ENCODE measurements around the gene ZHX3. TPM values are rescaled to one million over a fixed set of nuclear protein-coding genes. Genes with fewer than 3 reads are reported as not detected.

Gene ZHX3
- total RNA-seq, 1 experiment from 2014 or later: 24.6 TPM

DNA sequence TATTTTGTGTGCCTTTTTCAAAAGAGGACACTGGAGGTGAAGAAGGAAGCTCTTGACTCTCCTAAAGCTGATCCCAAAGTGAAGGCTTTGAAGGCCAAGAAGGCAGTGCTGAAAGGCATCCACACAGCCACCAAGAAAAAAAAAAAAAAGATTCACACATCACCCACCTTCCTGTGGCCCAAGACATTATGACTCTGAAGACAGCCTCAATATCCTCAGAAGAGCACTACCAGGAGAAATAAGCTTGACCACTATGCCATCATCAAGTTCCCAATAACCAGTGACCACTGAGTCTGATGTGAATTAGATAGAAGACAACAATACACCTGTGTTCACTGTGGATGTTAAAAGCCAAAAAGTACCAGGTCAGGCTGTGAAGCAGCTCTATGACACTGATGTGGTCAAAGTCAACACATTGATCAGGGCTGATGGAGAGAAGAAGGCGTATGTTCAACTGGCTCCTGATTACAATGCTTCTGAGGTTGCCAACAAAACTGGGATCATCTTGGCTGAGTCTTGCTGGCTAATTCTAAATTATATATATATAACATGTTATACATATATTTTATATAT, 120.8 kb downstream of the ZHX3 start:
- Mint-ChIP-seq H3K4me3 (ENCODE audit: unreplicated experiment) (no peak overlapping the region), H3K4me1 (ENCODE audit: low read depth, unreplicated experiment) (no peaks in the 10 kb centered on the region), H3K36me3 (ENCODE audit: insufficient read depth, unreplicated experiment) (no peaks in the 10 kb centered on the region), H3K27me3 (ENCODE audit: insufficient read depth, unreplicated experiment) (no peaks in the 10 kb centered on the region), H3K9me3 (ENCODE audit: unreplicated experiment) (peaks cover 43% of the 10 kb centered on the region), H3K27ac (ENCODE audit: unreplicated experiment) (no peak overlapping the region)
- H3K9me3 ChIP-seq: peaks cover 18% of the 10 kb centered on the region
- DNase-seq: no peak
- ChIA-PET POLR2A (no interaction called here), CTCF (interaction anchor here (0.7 kb wide), 2 partner anchors 144 to 271 kb away, joined by 5 to 7 read pairs; partner anchors contain the start of gene LPIN3)
- H3K4me1 ChIP-seq: no peaks in the 10 kb centered on the region
- H3K27me3 ChIP-seq (replicated peaks; ENCODE audit: control insufficient read depth, insufficient read depth, low read length): no peaks in the 10 kb centered on the region
- BruUV-seq (replicated peaks): no TSS peak
- H3K36me3 ChIP-seq (ENCODE audit: control insufficient read depth, insufficient read depth, low read length): no peaks in the 10 kb centered on the region
- intact Hi-C loops (cut with micrococcal nuclease; ENCODE audit: unreplicated experiment): no loop called here
- TF ChIP-seq, protein P1, sequence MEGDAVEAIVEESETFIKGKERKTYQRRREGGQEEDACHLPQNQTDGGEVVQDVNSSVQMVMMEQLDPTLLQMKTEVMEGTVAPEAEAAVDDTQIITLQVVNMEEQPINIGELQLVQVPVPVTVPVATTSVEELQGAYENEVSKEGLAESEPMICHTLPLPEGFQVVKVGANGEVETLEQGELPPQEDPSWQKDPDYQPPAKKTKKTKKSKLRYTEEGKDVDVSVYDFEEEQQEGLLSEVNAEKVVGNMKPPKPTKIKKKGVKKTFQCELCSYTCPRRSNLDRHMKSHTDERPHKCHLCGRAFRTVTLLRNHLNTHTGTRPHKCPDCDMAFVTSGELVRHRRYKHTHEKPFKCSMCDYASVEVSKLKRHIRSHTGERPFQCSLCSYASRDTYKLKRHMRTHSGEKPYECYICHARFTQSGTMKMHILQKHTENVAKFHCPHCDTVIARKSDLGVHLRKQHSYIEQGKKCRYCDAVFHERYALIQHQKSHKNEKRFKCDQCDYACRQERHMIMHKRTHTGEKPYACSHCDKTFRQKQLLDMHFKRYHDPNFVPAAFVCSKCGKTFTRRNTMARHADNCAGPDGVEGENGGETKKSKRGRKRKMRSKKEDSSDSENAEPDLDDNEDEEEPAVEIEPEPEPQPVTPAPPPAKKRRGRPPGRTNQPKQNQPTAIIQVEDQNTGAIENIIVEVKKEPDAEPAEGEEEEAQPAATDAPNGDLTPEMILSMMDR (IDR thresholded peaks at IDR 0.05; ENCODE audit: insufficient read depth in 1 of 2, low read depth in 1 of 2, low read length in 1 of 2, severe bottlenecking in 1 of 2, unreplicated experiment in 1 of 2): no peak
- no peak overlapping the region for H3K4me3 ChIP-seq (ENCODE audit: low read depth, low read length)

DNA sequence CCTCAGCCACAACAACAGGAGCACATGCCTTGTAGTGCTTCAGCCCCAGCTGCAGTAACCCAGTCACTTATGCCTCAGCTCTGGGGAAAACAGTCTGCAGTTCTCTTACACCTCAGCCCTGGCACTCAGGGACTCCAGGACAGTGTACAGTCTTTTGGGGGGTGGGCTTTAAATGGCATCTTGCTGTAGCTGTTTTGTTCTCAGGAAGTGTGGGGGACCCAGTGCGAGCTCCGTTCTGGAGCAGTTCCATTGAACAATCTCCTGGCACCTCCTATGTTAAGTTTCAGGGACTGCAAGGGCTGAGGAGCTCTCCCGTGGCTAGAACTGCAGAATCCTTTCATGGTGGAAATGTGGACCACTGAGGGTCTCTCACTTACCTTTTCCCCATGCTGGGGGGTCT, 125.0 kb downstream of the ZHX3 start:
- H3K27me3 Mint-ChIP-seq (ENCODE audit: insufficient read depth, unreplicated experiment): no peaks in the 10 kb centered on the region
- intact Hi-C loops (cut with micrococcal nuclease; ENCODE audit: unreplicated experiment): no loop called here
- no peaks in the 10 kb centered on the region for H3K36me3 ChIP-seq (ENCODE audit: control insufficient read depth, insufficient read depth, low read length)
- H3K9me3 ChIP-seq: peaks cover 7% of the 10 kb centered on the region
- CTCF ChIA-PET: interaction anchor here (1.2 kb wide), 1 partner anchor 20 kb away, joined by 8 read pairs; no protein-coding TSS in a partner anchor
- H3K27me3 ChIP-seq (replicated peaks; ENCODE audit: control insufficient read depth, insufficient read depth, low read length): no peaks in the 10 kb centered on the region
- BruUV-seq (replicated peaks): no TSS peak
- no peak overlapping the region for H3K27ac Mint-ChIP-seq (ENCODE audit: unreplicated experiment)
- no peaks in the 10 kb centered on the region for H3K36me3 Mint-ChIP-seq (ENCODE audit: insufficient read depth, unreplicated experiment)
- H3K4me1 ChIP-seq: no peaks in the 10 kb centered on the region
- H3K4me3 Mint-ChIP-seq (ENCODE audit: unreplicated experiment): no peak overlapping the region
- H3K9me3 Mint-ChIP-seq (ENCODE audit: unreplicated experiment): peaks cover 53% of the 10 kb centered on the region
- POLR2A ChIA-PET: no interaction called here
- TF ChIP-seq, protein P1 (IDR thresholded peaks at IDR 0.05; ENCODE audit: insufficient read depth in 1 of 2, low read depth in 1 of 2, low read length in 1 of 2, severe bottlenecking in 1 of 2, unreplicated experiment in 1 of 2): no peak
- DNase-seq: no peak
- H3K4me1 Mint-ChIP-seq (ENCODE audit: low read depth, unreplicated experiment): no peaks in the 10 kb centered on the region
- no peak overlapping the region for H3K4me3 ChIP-seq (ENCODE audit: low read depth, low read length)

DNA sequence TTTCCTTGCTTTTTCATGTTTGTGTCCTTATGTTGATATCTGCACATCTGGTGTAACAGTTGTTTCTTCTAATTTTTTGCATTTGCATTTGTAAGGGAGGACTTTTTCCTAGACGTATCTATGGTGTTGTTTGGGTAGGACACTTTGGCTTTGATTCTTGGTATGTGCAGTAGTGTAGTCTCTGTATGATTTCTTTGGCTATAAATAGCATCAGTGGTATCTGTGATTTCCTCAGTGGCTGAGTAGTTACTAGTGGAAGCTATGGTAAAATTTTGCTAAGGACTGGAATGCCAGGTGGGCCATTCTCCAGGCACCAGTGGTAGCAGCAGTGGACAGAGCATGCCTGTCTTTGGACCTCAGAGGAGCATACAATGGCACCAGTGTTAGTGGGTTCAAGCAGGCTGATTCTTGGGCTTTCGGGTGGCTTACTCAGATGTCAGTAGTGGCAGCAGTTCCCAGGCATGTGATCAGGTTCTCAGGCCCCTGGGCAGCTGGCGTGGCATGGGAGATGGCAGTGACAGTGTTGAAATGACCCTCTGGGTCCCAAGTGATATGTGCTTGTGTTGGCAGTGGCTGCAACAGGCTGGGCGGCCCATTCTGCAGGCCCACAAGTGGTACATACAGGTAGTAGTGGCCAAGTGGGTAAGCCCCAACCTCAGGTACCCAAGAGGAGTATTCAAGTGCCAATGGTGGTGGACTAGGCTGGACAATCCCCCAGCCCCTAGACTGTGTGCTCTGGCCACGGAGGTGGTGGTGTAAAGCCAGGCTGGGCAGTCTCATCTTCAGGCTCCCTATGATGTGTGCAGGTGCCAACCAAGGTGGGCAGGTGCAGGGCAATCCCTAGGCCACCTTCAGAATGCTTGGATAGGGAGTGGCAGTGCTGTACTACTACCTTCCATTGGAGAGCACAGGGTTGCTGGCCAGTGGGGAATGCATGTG, 125.7 kb downstream of the ZHX3 start:
- H3K4me1 ChIP-seq: no peaks in the 10 kb centered on the region
- H3K9me3 Mint-ChIP-seq (ENCODE audit: unreplicated experiment): peaks cover 46% of the 10 kb centered on the region
- POLR2A ChIA-PET: no interaction called here
- intact Hi-C loops (cut with micrococcal nuclease; ENCODE audit: unreplicated experiment): no loop called here
- H3K4me3 Mint-ChIP-seq (ENCODE audit: unreplicated experiment): no peak overlapping the region
- TF ChIP-seq, protein P1 (IDR thresholded peaks at IDR 0.05; ENCODE audit: insufficient read depth in 1 of 2, low read depth in 1 of 2, low read length in 1 of 2, severe bottlenecking in 1 of 2, unreplicated experiment in 1 of 2): no peak
- H3K9me3 ChIP-seq: peaks cover 5% of the 10 kb centered on the region; the same call in 1 of the 2 replicates
- H3K4me3 ChIP-seq (ENCODE audit: low read depth, low read length): no peak overlapping the region
- CTCF ChIA-PET: no interaction called here
- H3K36me3 ChIP-seq (ENCODE audit: control insufficient read depth, insufficient read depth, low read length): no peaks in the 10 kb centered on the region
- BruUV-seq (replicated peaks): no TSS peak
- no peak overlapping the region for H3K27ac Mint-ChIP-seq (ENCODE audit: unreplicated experiment)
- DNase-seq: no peak
- H3K27me3 Mint-ChIP-seq (ENCODE audit: insufficient read depth, unreplicated experiment): no peaks in the 10 kb centered on the region
- H3K27me3 ChIP-seq (replicated peaks; ENCODE audit: control insufficient read depth, insufficient read depth, low read length): no peaks in the 10 kb centered on the region
- no peaks in the 10 kb centered on the region for H3K4me1 Mint-ChIP-seq (ENCODE audit: low read depth, unreplicated experiment)
- no peaks in the 10 kb centered on the region for H3K36me3 Mint-ChIP-seq (ENCODE audit: insufficient read depth, unreplicated experiment)
